HFFc6 (cell line): Measurements from ENCODE around the gene RUBCN. TPM values are rescaled to one million over a fixed set of nuclear protein-coding genes. Genes with fewer than 3 reads are reported as not detected.

ENCODE experiments used
- DNase-seq: peaks from one replicate; pipeline ENCODE4 v3.0.0-alpha.2; 2018
- H3K27ac Mint-ChIP-seq: 2 replicates; pipeline ENCODE4 v1.8.0; 2020; ENCODE audit warnings: mild to moderate bottlenecking, mixed read lengths
- H3K27me3 Mint-ChIP-seq: 2 replicates; pipeline ENCODE4 v1.8.0; 2021; ENCODE audit warnings: mild to moderate bottlenecking, moderate library complexity, mixed read lengths; ENCODE audit not compliant: insufficient read depth
- H3K36me3 Mint-ChIP-seq: 2 replicates; pipeline ENCODE4 v1.8.0; 2021; ENCODE audit warnings: low read depth, mixed read lengths
- H3K4me1 Mint-ChIP-seq: 2 replicates; pipeline ENCODE4 v1.8.0; 2020; ENCODE audit warnings: low read depth, mixed read lengths
- H3K4me3 Mint-ChIP-seq: 2 replicates; pipeline ENCODE4 v1.8.0; 2020; ENCODE audit warnings: mild to moderate bottlenecking, moderate library complexity, mixed read lengths
- H3K9me3 Mint-ChIP-seq: 2 replicates; pipeline ENCODE4 v1.8.0; 2020; ENCODE audit warnings: mild to moderate bottlenecking, mixed read lengths
- long read RNA-seq: library from polyadenylated mRNA; unstranded; transcript quantifications from one replicate; pipeline ENCODE4 v2.0.0, GENCODE V29; 2019
- total RNA-seq, 6 experiments: library from RNA; stranded (reverse); fragmentation: NEBNext Ultra II Directional; extraction: Animal tissue kit (Norgen Biotek cat#: 25700); gene quantifications; 2 replicates in 1 of 6; 3 replicates in 5 of 6; pipeline ENCODE4 v1.2.3, GENCODE V29; 2021
- TF ChIP-seq, protein P1 (sequence below): fragments of 200-600 bp; sonication (generic); IDR thresholded peaks from 2 replicates; pipeline ENCODE4 v1.5.0; 2021; ENCODE audit warnings: antibody characterized with exemption, mild to moderate bottlenecking

Gene RUBCN
- 10 to 100 TPM; 27.0 to 30.4 (median 29.4) TPM for total RNA-seq
- long read RNA-seq, partial matches to known transcripts = 1 of 12 reads
- long read RNA-seq, other reads (novel, unspliced or antisense) = 8 of 12 reads

DNA sequence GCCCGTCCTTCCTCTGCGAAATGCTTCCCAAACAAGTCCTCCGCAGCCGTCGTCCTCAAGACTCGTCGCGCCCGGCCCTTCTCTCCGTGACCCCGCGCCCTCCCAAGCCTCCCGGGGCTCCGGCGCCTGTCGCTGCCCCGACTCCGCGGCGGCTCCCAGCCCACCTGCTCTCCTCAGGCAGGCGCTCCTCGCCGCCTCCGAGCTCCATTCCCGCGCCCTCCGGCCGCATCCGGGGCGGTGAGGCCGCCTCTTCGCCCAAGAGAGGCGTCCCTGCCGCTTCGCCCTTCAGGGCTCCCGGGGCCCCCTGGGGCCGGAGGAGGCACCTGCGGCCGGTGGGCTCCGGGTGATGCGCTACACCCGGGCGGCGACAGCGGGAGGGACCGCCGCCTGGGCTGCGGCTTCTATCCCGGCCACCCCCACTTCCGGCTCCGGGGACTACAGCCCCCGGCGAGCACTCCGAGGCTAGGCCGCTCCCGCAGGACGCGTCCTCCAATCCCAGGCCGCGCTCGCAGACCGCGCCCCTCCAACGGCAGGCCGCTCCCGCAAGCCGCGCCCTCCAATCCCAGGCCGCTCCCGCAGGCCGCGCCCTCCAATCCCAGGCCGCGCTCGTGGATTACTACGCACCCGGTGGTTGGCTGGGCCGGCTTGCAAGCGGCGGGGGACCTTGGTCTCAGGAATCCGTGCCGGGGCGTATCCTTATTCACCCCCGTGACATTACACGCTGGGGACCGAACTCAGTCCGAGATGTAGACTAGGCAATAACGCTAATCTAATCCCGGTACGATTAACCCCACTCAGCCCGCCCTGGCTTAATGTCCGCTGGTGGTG lies at the start of gene RUBCN:
RUBCN (minus strand) TSS at position 414 of the 828 bp plus-strand sequence; CDS start at position 229, 185 bp downstream.
- DNase-seq = peak; percentile 92
- Mint-ChIP-seq H3K36me3 (peaks cover 8% of the 10 kb centered on the region; the same call in 1 of the 2 replicates), H3K27ac (peak within 1 kb of the TSS; percentile 79), H3K27me3 (no peaks in the 10 kb centered on the region; the same call in 1 of the 2 replicates), H3K4me3 (peak within 1 kb of the TSS; percentile 92), H3K4me1 (peaks cover 41% of the 10 kb centered on the region), H3K9me3 (no peaks in the 10 kb centered on the region)
- TF ChIP-seq, protein P1, sequence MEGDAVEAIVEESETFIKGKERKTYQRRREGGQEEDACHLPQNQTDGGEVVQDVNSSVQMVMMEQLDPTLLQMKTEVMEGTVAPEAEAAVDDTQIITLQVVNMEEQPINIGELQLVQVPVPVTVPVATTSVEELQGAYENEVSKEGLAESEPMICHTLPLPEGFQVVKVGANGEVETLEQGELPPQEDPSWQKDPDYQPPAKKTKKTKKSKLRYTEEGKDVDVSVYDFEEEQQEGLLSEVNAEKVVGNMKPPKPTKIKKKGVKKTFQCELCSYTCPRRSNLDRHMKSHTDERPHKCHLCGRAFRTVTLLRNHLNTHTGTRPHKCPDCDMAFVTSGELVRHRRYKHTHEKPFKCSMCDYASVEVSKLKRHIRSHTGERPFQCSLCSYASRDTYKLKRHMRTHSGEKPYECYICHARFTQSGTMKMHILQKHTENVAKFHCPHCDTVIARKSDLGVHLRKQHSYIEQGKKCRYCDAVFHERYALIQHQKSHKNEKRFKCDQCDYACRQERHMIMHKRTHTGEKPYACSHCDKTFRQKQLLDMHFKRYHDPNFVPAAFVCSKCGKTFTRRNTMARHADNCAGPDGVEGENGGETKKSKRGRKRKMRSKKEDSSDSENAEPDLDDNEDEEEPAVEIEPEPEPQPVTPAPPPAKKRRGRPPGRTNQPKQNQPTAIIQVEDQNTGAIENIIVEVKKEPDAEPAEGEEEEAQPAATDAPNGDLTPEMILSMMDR = no peak

DNA sequence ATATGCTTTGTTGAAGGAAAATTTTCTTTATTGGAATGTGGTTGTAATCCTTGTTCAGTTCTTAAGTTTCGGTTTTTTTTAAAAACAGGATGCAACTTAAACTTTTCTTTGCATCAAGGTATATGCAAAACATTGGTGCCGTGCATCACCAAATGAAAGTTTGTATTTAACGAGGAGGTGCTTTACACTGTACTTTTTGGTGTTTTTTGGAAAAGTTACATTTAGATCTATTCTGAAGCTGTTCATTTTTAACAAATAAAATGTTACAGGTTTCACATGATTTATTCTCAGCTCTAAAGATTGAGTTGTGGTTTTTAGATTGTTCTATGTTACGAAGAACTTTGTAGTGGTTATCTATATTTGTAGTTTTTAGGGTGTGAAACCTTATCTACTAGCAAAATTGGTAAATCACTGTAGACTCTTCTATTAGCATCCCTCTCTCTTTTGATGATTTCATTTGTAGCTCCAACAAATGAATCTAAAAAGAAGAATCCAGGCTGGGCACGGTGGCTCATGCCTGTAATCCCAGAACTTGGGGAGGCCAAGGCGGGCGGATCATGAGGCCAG lies 47.4 kb upstream of the RUBCN start:
- DNase-seq = no peak
- Mint-ChIP-seq H3K4me3 (no peak overlapping the region), H3K27me3 (no peaks in the 10 kb centered on the region), H3K4me1 (no peaks in the 10 kb centered on the region), H3K9me3 (no peaks in the 10 kb centered on the region), H3K36me3 (peaks cover 9% of the 10 kb centered on the region; the same call in 1 of the 2 replicates), H3K27ac (no peak overlapping the region; the same call in 1 of the 2 replicates)
- TF ChIP-seq, protein P1 = no peak

DNA sequence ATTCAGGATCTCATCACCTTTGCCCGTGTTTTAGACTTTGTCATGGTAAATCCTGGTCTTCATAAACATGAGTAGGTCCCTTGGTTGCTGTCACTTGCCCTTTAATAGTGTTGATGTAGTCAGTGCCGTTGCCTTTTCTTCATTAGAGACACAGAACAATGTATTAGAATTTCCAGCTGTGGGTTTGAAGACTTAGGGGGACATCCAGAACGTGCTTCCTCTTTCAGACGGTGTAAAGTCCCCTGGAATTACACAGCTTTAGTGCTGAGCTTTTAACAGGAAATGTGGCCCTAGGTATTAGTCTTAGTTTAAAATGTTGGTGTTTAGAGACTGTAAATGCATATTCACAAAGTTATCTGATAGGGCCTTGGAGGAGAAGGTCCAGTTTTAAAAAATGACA lies 45.5 kb upstream of the RUBCN start:
- H3K27ac Mint-ChIP-seq = no peak overlapping the region
- TF ChIP-seq, protein P1 = no peak
- no peak overlapping the region for H3K4me3 Mint-ChIP-seq
- DNase-seq = no peak
- H3K9me3 Mint-ChIP-seq = no peaks in the 10 kb centered on the region
- no peaks in the 10 kb centered on the region for H3K4me1 Mint-ChIP-seq
- H3K27me3 Mint-ChIP-seq = no peaks in the 10 kb centered on the region
- peaks cover 20% of the 10 kb centered on the region; the same call in 1 of the 2 replicates for H3K36me3 Mint-ChIP-seq

DNA sequence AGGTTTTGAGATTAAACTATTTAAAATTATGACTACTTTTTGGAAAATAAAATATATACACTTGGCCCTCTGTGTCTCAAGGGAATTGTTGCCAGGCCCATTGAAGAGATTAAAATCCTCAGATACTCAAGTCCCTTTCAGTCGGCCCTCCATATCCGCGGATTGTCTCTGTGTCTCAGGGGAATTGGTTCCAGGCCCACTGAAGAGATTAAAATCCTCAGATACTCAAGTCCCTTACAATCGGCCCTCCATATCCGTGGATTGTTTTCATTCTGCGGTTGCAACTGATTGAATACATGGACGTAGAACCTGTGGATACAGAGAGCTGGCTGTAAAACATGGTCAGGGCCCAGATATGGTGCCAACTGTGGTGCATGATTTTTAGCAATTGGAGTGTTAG lies 38.6 kb upstream of the RUBCN start:
- TF ChIP-seq, protein P1 = no peak
- no peak overlapping the region for H3K4me3 Mint-ChIP-seq
- no peaks in the 10 kb centered on the region for H3K4me1 Mint-ChIP-seq
- DNase-seq = no peak
- no peaks in the 10 kb centered on the region for H3K9me3 Mint-ChIP-seq
- peaks cover 40% of the 10 kb centered on the region; the same call in 1 of the 2 replicates for H3K36me3 Mint-ChIP-seq
- no peak overlapping the region for H3K27ac Mint-ChIP-seq
- no peaks in the 10 kb centered on the region for H3K27me3 Mint-ChIP-seq

DNA sequence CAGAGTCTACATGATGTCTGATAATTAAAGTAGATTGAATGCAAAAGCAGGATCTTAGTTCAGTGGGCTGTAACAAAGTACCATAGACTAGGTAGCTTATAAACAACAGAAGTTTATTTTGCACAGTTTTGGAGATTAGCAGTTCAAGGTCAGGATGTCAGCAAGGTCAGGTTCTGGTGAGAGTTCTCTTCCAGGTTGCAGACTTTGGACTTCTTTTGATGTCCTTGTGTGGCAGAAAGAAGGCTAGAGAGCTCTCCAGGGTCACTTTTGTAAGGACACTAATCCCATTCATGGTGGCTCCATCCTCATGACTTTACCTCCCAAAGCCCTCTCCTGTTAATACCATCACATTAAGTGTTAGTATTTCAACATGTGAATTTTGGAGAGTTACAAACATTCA lies 25.1 kb upstream of the RUBCN start:
- Mint-ChIP-seq H3K27me3 (no peaks in the 10 kb centered on the region), H3K4me1 (peaks cover under 1% of the 10 kb centered on the region; the same call in 1 of the 2 replicates), H3K9me3 (no peaks in the 10 kb centered on the region), H3K27ac (no peak overlapping the region), H3K36me3 (peaks cover 7% of the 10 kb centered on the region), H3K4me3 (no peak overlapping the region)
- TF ChIP-seq, protein P1 = no peak
- no peak for DNase-seq
